ENCODE data around the gene JAZF1.

DNA sequence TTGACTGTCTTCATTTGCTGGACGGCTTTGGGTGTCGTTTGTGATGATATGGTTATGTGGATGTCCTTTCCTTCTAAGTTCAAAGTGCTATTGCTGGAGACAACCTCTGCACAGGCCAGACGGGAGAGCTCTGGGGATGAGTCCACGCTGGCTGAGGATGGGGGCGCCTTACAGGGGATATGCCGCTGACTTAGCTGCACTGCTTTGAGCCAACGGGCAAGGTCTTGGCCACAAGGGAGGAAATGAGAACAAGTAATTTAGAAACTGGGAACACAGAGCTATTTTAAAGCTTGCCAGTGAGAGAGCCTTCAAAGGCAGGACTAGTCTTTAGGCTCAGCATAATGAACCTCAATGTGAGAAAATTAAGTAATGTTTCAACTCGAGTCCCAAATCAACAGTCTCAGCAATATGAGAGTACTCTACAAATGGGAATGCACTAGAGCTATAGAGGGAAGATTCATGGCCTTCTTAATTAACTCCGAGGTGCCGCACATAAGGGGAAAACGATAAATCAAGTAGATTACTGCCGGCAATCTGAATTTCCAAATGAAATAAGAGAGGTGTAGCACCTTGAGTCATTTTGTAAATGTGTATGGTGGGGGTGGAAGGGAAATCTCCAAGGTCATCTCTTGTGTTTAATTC is 209.3 kb downstream of the JAZF1 start:
- TF ChIP-seq, protein P1, sequence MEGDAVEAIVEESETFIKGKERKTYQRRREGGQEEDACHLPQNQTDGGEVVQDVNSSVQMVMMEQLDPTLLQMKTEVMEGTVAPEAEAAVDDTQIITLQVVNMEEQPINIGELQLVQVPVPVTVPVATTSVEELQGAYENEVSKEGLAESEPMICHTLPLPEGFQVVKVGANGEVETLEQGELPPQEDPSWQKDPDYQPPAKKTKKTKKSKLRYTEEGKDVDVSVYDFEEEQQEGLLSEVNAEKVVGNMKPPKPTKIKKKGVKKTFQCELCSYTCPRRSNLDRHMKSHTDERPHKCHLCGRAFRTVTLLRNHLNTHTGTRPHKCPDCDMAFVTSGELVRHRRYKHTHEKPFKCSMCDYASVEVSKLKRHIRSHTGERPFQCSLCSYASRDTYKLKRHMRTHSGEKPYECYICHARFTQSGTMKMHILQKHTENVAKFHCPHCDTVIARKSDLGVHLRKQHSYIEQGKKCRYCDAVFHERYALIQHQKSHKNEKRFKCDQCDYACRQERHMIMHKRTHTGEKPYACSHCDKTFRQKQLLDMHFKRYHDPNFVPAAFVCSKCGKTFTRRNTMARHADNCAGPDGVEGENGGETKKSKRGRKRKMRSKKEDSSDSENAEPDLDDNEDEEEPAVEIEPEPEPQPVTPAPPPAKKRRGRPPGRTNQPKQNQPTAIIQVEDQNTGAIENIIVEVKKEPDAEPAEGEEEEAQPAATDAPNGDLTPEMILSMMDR (conservative IDR thresholded peaks at IDR 0.05 in 1 of 2, IDR thresholded peaks at IDR 0.05 in 1 of 2; ENCODE audit: extremely low read depth in 1 of 2, insufficient read depth in 1 of 2, low read depth in 1 of 2, low read length in 2 of 2): no peak
- TF ChIP-seq EZH2 (IDR thresholded peaks at IDR 0.05; ENCODE audit: borderline replicate concordance, low read length): no peak

Measured in mammary epithelial cell (primary cell).